ENCODE data around the gene NBDY.

DNA sequence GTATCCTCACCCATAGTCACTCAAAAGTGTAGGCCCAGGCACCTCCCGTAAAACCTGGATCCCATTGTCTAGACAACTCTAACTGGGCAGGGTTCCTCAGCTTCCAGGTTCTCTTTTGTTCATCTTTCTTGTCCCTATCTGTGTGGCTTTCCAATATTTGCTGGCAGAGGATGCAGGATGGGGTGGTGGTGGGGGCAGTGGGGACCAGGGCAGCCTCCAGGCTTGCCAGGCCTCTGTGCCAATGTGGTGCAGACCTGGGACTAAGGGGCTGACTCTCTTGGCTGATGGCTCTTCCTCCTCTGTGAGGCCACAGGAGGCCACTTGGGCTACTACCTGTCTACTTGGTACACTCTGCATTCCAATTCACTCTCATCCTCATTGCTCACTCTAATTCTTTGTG is 76.4 kb downstream of the NBDY start:
- TF ChIP-seq, protein P1, sequence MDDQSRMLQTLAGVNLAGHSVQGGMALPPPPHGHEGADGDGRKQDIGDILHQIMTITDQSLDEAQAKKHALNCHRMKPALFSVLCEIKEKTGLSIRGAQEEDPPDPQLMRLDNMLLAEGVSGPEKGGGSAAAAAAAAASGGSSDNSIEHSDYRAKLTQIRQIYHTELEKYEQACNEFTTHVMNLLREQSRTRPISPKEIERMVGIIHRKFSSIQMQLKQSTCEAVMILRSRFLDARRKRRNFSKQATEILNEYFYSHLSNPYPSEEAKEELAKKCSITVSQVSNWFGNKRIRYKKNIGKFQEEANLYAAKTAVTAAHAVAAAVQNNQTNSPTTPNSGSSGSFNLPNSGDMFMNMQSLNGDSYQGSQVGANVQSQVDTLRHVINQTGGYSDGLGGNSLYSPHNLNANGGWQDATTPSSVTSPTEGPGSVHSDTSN (IDR thresholded peaks at IDR 0.05): no peak
- TF ChIP-seq HOXA7 (CRISPR knock-in tag; IDR thresholded peaks at IDR 0.05) (no peak), MYC (IDR thresholded peaks at IDR 0.05; ENCODE audit: borderline replicate concordance, low read length) (no peak), BHLHE40 (IDR thresholded peaks at IDR 0.05; ENCODE audit: low read depth, low read length) (no peak), RFX5 (IDR thresholded peaks at IDR 0.05) (no peak), POLR2A (IDR thresholded peaks at IDR 0.05; ENCODE audit: low read length) (no peak), RNF2 (IDR thresholded peaks at IDR 0.05; ENCODE audit: borderline replicate concordance, low read depth) (no peak), RAD21 (conservative IDR thresholded peaks at IDR 0.05 in 1 of 2, IDR thresholded peaks at IDR 0.05 in 1 of 2) (no peak), ZSCAN20 (CRISPR knock-in tag; IDR thresholded peaks at IDR 0.05) (no peak), GATA3 (IDR thresholded peaks at IDR 0.05; ENCODE audit: borderline replicate concordance) (no peak)
- TF ChIP-seq, protein P2, sequence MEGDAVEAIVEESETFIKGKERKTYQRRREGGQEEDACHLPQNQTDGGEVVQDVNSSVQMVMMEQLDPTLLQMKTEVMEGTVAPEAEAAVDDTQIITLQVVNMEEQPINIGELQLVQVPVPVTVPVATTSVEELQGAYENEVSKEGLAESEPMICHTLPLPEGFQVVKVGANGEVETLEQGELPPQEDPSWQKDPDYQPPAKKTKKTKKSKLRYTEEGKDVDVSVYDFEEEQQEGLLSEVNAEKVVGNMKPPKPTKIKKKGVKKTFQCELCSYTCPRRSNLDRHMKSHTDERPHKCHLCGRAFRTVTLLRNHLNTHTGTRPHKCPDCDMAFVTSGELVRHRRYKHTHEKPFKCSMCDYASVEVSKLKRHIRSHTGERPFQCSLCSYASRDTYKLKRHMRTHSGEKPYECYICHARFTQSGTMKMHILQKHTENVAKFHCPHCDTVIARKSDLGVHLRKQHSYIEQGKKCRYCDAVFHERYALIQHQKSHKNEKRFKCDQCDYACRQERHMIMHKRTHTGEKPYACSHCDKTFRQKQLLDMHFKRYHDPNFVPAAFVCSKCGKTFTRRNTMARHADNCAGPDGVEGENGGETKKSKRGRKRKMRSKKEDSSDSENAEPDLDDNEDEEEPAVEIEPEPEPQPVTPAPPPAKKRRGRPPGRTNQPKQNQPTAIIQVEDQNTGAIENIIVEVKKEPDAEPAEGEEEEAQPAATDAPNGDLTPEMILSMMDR (IDR thresholded peaks at IDR 0.05): no peak
- TF ChIP-seq, protein P3, sequence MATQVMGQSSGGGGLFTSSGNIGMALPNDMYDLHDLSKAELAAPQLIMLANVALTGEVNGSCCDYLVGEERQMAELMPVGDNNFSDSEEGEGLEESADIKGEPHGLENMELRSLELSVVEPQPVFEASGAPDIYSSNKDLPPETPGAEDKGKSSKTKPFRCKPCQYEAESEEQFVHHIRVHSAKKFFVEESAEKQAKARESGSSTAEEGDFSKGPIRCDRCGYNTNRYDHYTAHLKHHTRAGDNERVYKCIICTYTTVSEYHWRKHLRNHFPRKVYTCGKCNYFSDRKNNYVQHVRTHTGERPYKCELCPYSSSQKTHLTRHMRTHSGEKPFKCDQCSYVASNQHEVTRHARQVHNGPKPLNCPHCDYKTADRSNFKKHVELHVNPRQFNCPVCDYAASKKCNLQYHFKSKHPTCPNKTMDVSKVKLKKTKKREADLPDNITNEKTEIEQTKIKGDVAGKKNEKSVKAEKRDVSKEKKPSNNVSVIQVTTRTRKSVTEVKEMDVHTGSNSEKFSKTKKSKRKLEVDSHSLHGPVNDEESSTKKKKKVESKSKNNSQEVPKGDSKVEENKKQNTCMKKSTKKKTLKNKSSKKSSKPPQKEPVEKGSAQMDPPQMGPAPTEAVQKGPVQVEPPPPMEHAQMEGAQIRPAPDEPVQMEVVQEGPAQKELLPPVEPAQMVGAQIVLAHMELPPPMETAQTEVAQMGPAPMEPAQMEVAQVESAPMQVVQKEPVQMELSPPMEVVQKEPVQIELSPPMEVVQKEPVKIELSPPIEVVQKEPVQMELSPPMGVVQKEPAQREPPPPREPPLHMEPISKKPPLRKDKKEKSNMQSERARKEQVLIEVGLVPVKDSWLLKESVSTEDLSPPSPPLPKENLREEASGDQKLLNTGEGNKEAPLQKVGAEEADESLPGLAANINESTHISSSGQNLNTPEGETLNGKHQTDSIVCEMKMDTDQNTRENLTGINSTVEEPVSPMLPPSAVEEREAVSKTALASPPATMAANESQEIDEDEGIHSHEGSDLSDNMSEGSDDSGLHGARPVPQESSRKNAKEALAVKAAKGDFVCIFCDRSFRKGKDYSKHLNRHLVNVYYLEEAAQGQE (IDR thresholded peaks at IDR 0.05): no peak
- TF ChIP-seq, protein P4, sequence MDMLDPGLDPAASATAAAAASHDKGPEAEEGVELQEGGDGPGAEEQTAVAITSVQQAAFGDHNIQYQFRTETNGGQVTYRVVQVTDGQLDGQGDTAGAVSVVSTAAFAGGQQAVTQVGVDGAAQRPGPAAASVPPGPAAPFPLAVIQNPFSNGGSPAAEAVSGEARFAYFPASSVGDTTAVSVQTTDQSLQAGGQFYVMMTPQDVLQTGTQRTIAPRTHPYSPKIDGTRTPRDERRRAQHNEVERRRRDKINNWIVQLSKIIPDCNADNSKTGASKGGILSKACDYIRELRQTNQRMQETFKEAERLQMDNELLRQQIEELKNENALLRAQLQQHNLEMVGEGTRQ (IDR thresholded peaks at IDR 0.05): no peak
